ENCODE data around the gene IFT80. TPM values are rescaled to one million over a fixed set of nuclear protein-coding genes. Genes with fewer than 3 reads are reported as not detected.

IFT80 gene
- total and polyA plus RNA-seq, 2 of the 4 experiments (the other 2 are of a cell fraction): 15.2 to 16.8 TPM

DNA sequence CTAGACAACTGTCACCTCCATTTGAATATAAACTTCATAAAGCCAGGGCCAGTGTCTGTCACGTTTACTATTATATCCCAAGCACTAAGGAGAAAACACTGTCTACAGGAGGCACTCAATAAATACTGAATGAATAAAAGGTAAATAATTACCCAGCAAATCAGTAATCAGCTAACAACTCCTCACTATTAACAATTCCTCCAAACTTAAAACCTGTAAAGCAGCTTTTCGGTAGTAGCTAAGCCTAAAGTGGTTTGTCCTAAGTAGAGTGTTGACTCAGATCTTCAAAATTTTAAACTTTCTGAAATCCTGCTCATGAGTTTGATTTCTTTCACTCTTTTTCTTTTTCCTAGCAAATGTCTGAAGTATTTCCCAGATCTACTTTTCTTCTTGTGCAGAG, 133.9 kb downstream of the IFT80 start:
- no peak overlapping the region for H2BK5ac ChIP-seq (ENCODE audit: low read depth, low read length, poor library complexity, severe bottlenecking)
- H3K27ac ChIP-seq (ENCODE audit: insufficient read depth, low read length): no peak overlapping the region
- H3K27me3 ChIP-seq (ENCODE audit: control insufficient read depth, insufficient read depth, low read length): no peaks in the 10 kb centered on the region
- H3K23ac ChIP-seq (ENCODE audit: low read depth, low read length): no peak overlapping the region
- H2AFZ ChIP-seq (replicated peaks; ENCODE audit: low read length, poor library complexity): no peak overlapping the region
- H4K5ac ChIP-seq (ENCODE audit: low read depth, low read length): no peak overlapping the region
- H3K4ac ChIP-seq (ENCODE audit: low read depth, low read length): no peak overlapping the region
- dilution Hi-C loops (cut with HindIII; ENCODE audit: low sequenced_read_pairs, unreplicated experiment): no loop called here
- H4K8ac ChIP-seq (ENCODE audit: low read depth in 2 of 2, low read length in 2 of 2): no peak overlapping the region
- H2BK20ac ChIP-seq (ENCODE audit: low read depth, low read length): no peak overlapping the region
- H3K4me2 ChIP-seq (ENCODE audit: low read depth, low read length): no peak overlapping the region
- in situ Hi-C loops (cut with MboI; ENCODE audit: low sequenced_read_pairs): no loop called here
- CTCF ChIA-PET: no interaction called here
- no peak overlapping the region for H3K56ac ChIP-seq (ENCODE audit: extremely low read depth, insufficient read depth, low read length)
- no peak overlapping the region for H3K4me3 ChIP-seq (ENCODE audit: insufficient read depth, low read depth, low read length)
- ATAC-seq (ENCODE audit: low read depth) (no peak), DNase-seq (no peak)
- H2BK120ac ChIP-seq (ENCODE audit: low read depth, low read length): no peak overlapping the region
- no peaks in the 10 kb centered on the region for H3K9me3 ChIP-seq (ENCODE audit: control insufficient read depth, insufficient read depth, low read length)
- no peak for TF ChIP-seq FOS (IDR thresholded peaks at IDR 0.05; ENCODE audit: low read depth, low read length)
- TF ChIP-seq RFX5 (IDR thresholded peaks at IDR 0.05; ENCODE audit: low read depth, low read length): no peak
- TF ChIP-seq MXI1 (IDR thresholded peaks at IDR 0.05; ENCODE audit: borderline replicate concordance, low read depth, low read length): no peak
- TF ChIP-seq MAZ (IDR thresholded peaks at IDR 0.05; ENCODE audit: borderline replicate concordance, low read depth, low read length): no peak
- no peak for TF ChIP-seq RCOR1 (IDR thresholded peaks at IDR 0.05; ENCODE audit: insufficient replicate concordance, low read length)
- no peak for TF ChIP-seq RAD21 (IDR thresholded peaks at IDR 0.05; ENCODE audit: low read length)
- TF ChIP-seq, protein P1, sequence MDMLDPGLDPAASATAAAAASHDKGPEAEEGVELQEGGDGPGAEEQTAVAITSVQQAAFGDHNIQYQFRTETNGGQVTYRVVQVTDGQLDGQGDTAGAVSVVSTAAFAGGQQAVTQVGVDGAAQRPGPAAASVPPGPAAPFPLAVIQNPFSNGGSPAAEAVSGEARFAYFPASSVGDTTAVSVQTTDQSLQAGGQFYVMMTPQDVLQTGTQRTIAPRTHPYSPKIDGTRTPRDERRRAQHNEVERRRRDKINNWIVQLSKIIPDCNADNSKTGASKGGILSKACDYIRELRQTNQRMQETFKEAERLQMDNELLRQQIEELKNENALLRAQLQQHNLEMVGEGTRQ (IDR thresholded peaks at IDR 0.05; ENCODE audit: low read depth, low read length): no peak
- TF ChIP-seq CEBPB (IDR thresholded peaks at IDR 0.05; ENCODE audit: low read depth, low read length): no peak
- TF ChIP-seq, protein P2, sequence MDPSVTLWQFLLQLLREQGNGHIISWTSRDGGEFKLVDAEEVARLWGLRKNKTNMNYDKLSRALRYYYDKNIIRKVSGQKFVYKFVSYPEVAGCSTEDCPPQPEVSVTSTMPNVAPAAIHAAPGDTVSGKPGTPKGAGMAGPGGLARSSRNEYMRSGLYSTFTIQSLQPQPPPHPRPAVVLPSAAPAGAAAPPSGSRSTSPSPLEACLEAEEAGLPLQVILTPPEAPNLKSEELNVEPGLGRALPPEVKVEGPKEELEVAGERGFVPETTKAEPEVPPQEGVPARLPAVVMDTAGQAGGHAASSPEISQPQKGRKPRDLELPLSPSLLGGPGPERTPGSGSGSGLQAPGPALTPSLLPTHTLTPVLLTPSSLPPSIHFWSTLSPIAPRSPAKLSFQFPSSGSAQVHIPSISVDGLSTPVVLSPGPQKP (IDR thresholded peaks at IDR 0.05; ENCODE audit: borderline replicate concordance, low read depth, low read length): no peak
- TF ChIP-seq MAFK (IDR thresholded peaks at IDR 0.05; ENCODE audit: low read depth, low read length): no peak
- TF ChIP-seq, protein P3, sequence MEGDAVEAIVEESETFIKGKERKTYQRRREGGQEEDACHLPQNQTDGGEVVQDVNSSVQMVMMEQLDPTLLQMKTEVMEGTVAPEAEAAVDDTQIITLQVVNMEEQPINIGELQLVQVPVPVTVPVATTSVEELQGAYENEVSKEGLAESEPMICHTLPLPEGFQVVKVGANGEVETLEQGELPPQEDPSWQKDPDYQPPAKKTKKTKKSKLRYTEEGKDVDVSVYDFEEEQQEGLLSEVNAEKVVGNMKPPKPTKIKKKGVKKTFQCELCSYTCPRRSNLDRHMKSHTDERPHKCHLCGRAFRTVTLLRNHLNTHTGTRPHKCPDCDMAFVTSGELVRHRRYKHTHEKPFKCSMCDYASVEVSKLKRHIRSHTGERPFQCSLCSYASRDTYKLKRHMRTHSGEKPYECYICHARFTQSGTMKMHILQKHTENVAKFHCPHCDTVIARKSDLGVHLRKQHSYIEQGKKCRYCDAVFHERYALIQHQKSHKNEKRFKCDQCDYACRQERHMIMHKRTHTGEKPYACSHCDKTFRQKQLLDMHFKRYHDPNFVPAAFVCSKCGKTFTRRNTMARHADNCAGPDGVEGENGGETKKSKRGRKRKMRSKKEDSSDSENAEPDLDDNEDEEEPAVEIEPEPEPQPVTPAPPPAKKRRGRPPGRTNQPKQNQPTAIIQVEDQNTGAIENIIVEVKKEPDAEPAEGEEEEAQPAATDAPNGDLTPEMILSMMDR (conservative IDR thresholded peaks at IDR 0.05; ENCODE audit: low read depth, low read length): no peak
- no peak for TF ChIP-seq NFE2L2 (IDR thresholded peaks at IDR 0.05; ENCODE audit: low read depth, low read length)
- no peak for TF ChIP-seq BHLHE40 (IDR thresholded peaks at IDR 0.05; ENCODE audit: low read depth, low read length)
- TF ChIP-seq POLR2A (IDR thresholded peaks at IDR 0.05; ENCODE audit: low read depth, low read length): no peak
- TF ChIP-seq CHD1 (IDR thresholded peaks at IDR 0.05; ENCODE audit: low read depth, low read length): no peak
- no peak for TF ChIP-seq SMC3 (IDR thresholded peaks at IDR 0.05; ENCODE audit: low read depth, low read length)
- H2AK5ac ChIP-seq (ENCODE audit: low read depth, low read length): no peak overlapping the region
- H2BK15ac ChIP-seq (ENCODE audit: low read depth, low read length): no peak overlapping the region
- H2AK9ac ChIP-seq (replicated peaks; ENCODE audit: low read depth, low read length, poor library complexity): no peak overlapping the region
- H3K18ac ChIP-seq (ENCODE audit: low read depth, low read length): no peak overlapping the region
- no peak overlapping the region for H3K9ac ChIP-seq (ENCODE audit: low read depth, low read length)
- no peak overlapping the region for H4K91ac ChIP-seq (ENCODE audit: insufficient read depth, low read depth, low read length)
- H3K9me1 ChIP-seq (ENCODE audit: insufficient read depth, low read length): no peaks in the 10 kb centered on the region
- H3K79me1 ChIP-seq (ENCODE audit: low read depth in 1 of 2, low read length in 2 of 2): no peaks in the 10 kb centered on the region
- H3K4me1 ChIP-seq (ENCODE audit: control insufficient read depth, insufficient read depth, low read length): no peaks in the 10 kb centered on the region
- POLR2A ChIA-PET (ENCODE audit: unreplicated experiment): no interaction called here
- intact Hi-C loops (cut with micrococcal nuclease): no loop called here
- no CpG with 5 or more reads among the region's 2 CpGs for WGBS, 2 experiments (ENCODE audit: extremely low coverage in 2 of 2, insufficient read length in 1 of 2)
- no peaks in the 10 kb centered on the region for H3K36me3 ChIP-seq (ENCODE audit: control insufficient read depth, insufficient read depth, low read length)
- H3K14ac ChIP-seq (replicated peaks; ENCODE audit: low read depth, low read length): no peak overlapping the region
- H4K20me1 ChIP-seq (ENCODE audit: insufficient read depth, low read length): no peaks in the 10 kb centered on the region
- BruUV-seq (replicated peaks): no TSS peak
